ENCODE data around the gene CTCF.

The CTCF gene

GRCh38 chr16:67667453-67667816, 105.1 kb downstream of the CTCF start:
- DNase-seq = no peak

GRCh38 chr16:67667817-67668494, 105.6 kb downstream of the CTCF start:
- DNase-seq = peak; percentile 87

- DNase-seq = peak; percentile 32
These were observed 106.3 kb downstream of the CTCF start for GRCh38 chr16:67668495-67669157.

- DNase-seq = no peak
These were observed 107.3 kb downstream of the CTCF start for GRCh38 chr16:67669499-67670101.

GRCh38 chr16:67672306-67672705, 110.0 kb downstream of the CTCF start:
- DNase-seq = no peak

- no peak for DNase-seq
These were observed 110.7 kb downstream of the CTCF start for GRCh38 chr16:67672739-67673662.

- DNase-seq = no peak
These were observed 111.6 kb downstream of the CTCF start for GRCh38 chr16:67673712-67674580.

GRCh38 chr16:67674851-67675578, 112.7 kb downstream of the CTCF start:
- DNase-seq = no peak

- no peak for DNase-seq
These were observed 113.2 kb downstream of the CTCF start for GRCh38 chr16:67675579-67675935.

GRCh38 chr16:67675999-67676398, 113.7 kb downstream of the CTCF start:
- no peak for DNase-seq

- no peak for DNase-seq
These were observed 114.2 kb downstream of the CTCF start for GRCh38 chr16:67676516-67676915.

- DNase-seq = no peak
These were observed 114.6 kb downstream of the CTCF start for GRCh38 chr16:67676939-67677338.

GRCh38 chr16:67677712-67678111, 115.4 kb downstream of the CTCF start:
- no peak for DNase-seq

- no peak for DNase-seq
These were observed 116.2 kb downstream of the CTCF start for GRCh38 chr16:67678354-67679023.

- DNase-seq = no peak
These were observed 117.9 kb downstream of the CTCF start for GRCh38 chr16:67679935-67680897.

- no peak for DNase-seq
These were observed 121.4 kb downstream of the CTCF start for GRCh38 chr16:67683767-67684166.

- no peak for DNase-seq
These were observed 123.2 kb downstream of the CTCF start for GRCh38 chr16:67685388-67686112.

Measured in left hindlimb (tissue), 1 donor.